Mammary epithelial cell (primary cell): Measurements from ENCODE around the gene ESPNL.

Experiments used
- CTCF ChIP-seq, 2 donors: IDR thresholded peaks in 1 of 2; conservative IDR thresholded peaks in 1 of 2; 2 replicates each; pipeline ENCODE4 v1.5.1; 2011 to 2012; ENCODE audit warnings: inconsistent platforms in 2 of 2, low read length in 2 of 2, mild to moderate bottlenecking in 2 of 2, control low read depth in 1 of 2, low read depth in 1 of 2; ENCODE audit not compliant: insufficient read depth in 1 of 2; ENCODE audit errors: extremely low read depth in 1 of 2
- EZH2 ChIP-seq: IDR thresholded peaks from 2 replicates; pipeline ENCODE4 v1.6.1; 2012; ENCODE audit warnings: low read length, inconsistent platforms, borderline replicate concordance

GRCh38 chr2:238060096-238060541 is 40.0 kb upstream of the ESPNL start:
- TF ChIP-seq CTCF (conservative IDR thresholded peaks at IDR 0.05 in 1 of 2, IDR thresholded peaks at IDR 0.05 in 1 of 2; ENCODE audit: extremely low read depth in 1 of 2, insufficient read depth in 1 of 2, low read depth in 1 of 2, low read length in 2 of 2) (no peak), EZH2 (no peak)
